Measurements from ENCODE around the gene NDUFS6. TPM values are rescaled to one million over a fixed set of nuclear protein-coding genes. Genes with fewer than 3 reads are reported as not detected.

NDUFS6 gene
- total RNA-seq, 4 donors from 2014 or later = 36.1 to 72.7 (median 57.3) TPM

- H3K27ac ChIP-seq = no peak overlapping the region
- TF ChIP-seq CTCF (IDR thresholded peaks at IDR 0.05) (no peak), POLR2A (IDR thresholded peaks at IDR 0.05) (no peak)
- intact Hi-C loops (cut with DNase I) = no loop called here
- H3K27me3 ChIP-seq = no peaks in the 10 kb centered on the region
- H3K4me1 ChIP-seq = peaks cover 9 to 55% (median 17%) of the 10 kb centered on the region in 3 donors
- peaks cover 20 to 63% (median 38%) of the 10 kb centered on the region in 3 donors for H3K36me3 ChIP-seq
- no peak overlapping the region for H3K4me3 ChIP-seq
- DNase-seq = no peak
- WGBS, 2 donors = 80 to 90% methylated on average over 1 of the region's 1 CpG
- no peaks in the 10 kb centered on the region for H3K9me3 ChIP-seq
These were observed 2.0 kb downstream of the NDUFS6 start for GRCh38 chr5:1803192-1803591.

GRCh38 chr5:1804001-1804690, 2.9 kb downstream of the NDUFS6 start:
- no peaks in the 10 kb centered on the region for H3K27me3 ChIP-seq
- TF ChIP-seq POLR2A (IDR thresholded peaks at IDR 0.05) (no peak), CTCF (IDR thresholded peaks at IDR 0.05) (no peak)
- no peaks in the 10 kb centered on the region for H3K9me3 ChIP-seq
- no peak overlapping the region for H3K4me3 ChIP-seq
- intact Hi-C loops (cut with DNase I) = no loop called here
- H3K4me1 ChIP-seq = peaks cover 2 to 54% (median 15%) of the 10 kb centered on the region in 3 donors
- H3K36me3 ChIP-seq = peaks cover 22 to 67% (median 41%) of the 10 kb centered on the region in 3 donors
- WGBS, 2 donors = 81 to 87% methylated on average over 10 to 12 of the region's 15 CpGs
- no peak overlapping the region for H3K27ac ChIP-seq
- no peak for DNase-seq

GRCh38 chr5:1805326-1805725, 4.1 kb downstream of the NDUFS6 start:
- 87 to 93% methylated on average over 3 to 4 of the region's 4 CpGs for WGBS, 2 donors
- Histone ChIP-seq H3K27ac (no peak overlapping the region), H3K4me1 (peaks cover 0 to 49% (median 15%) of the 10 kb centered on the region in 3 donors), H3K9me3 (no peaks in the 10 kb centered on the region), H3K36me3 (peaks cover 33 to 79% (median 52%) of the 10 kb centered on the region in 3 donors), H3K27me3 (no peaks in the 10 kb centered on the region), H3K4me3 (no peak overlapping the region)
- intact Hi-C loops (cut with DNase I) = no loop called here
- DNase-seq = no peak
- TF ChIP-seq CTCF (IDR thresholded peaks at IDR 0.05) (no peak), POLR2A (IDR thresholded peaks at IDR 0.05) (no peak)

- H3K27ac ChIP-seq = no peak overlapping the region
- peaks cover 33 to 83% (median 56%) of the 10 kb centered on the region in 3 donors for H3K36me3 ChIP-seq
- H3K4me3 ChIP-seq = no peak overlapping the region
- H3K4me1 ChIP-seq = peaks cover 0 to 45% (median 15%) of the 10 kb centered on the region in 3 donors
- intact Hi-C loops (cut with DNase I) = no loop called here
- DNase-seq = no peak
- no peaks in the 10 kb centered on the region for H3K9me3 ChIP-seq
- no peak for TF ChIP-seq CTCF (IDR thresholded peaks at IDR 0.05)
- no peak for TF ChIP-seq POLR2A (IDR thresholded peaks at IDR 0.05)
- no peaks in the 10 kb centered on the region for H3K27me3 ChIP-seq
- 95 to 98% methylated on average over 9 of the region's 10 CpGs for WGBS, 2 donors
These were observed 4.5 kb downstream of the NDUFS6 start for GRCh38 chr5:1805736-1806135.

GRCh38 chr5:1806199-1806598, 5.0 kb downstream of the NDUFS6 start:
- Histone ChIP-seq H3K36me3 (peaks cover 33 to 87% (median 60%) of the 10 kb centered on the region in 3 donors), H3K9me3 (no peaks in the 10 kb centered on the region), H3K27ac (no peak overlapping the region), H3K4me1 (peaks cover 0 to 42% (median 15%) of the 10 kb centered on the region in 3 donors), H3K4me3 (no peak overlapping the region), H3K27me3 (no peaks in the 10 kb centered on the region)
- no peak for DNase-seq
- WGBS, 2 donors = 86 to 95% methylated on average over 7 to 11 of the region's 15 CpGs
- no peak for TF ChIP-seq CTCF (IDR thresholded peaks at IDR 0.05)
- intact Hi-C loops (cut with DNase I) = no loop called here
